HEK293 (cell line): ENCODE results near the gene SRRM5.
A peak's percentile ranks its signal among the peaks of the same experiment; 100 is the strongest.

Experiments used
- CTCF ChIA-PET: fragments of 350-600 bp; formaldehyde crosslinking; extraction: SDS; loops from one replicate; lab custom pipeline; 2021; ENCODE audit warnings: antibody characterized with exemption; lab: Yijun Ruan, JAX
- POLR2A ChIA-PET: fragments of 300-600 bp; formaldehyde crosslinking; extraction: SDS; loops from one replicate; lab custom pipeline; 2020; ENCODE audit warnings: antibody characterized with exemption, inconsistent platforms; lab: Yijun Ruan, JAX
- H3K27ac ChIP-seq: fragments of 200-500 bp; sonication (Bioruptor generic); 2 replicates; pipeline ENCODE4 v1.5.1; 2014; ENCODE audit warnings: low read depth, low read length, control low read depth, inconsistent platforms; ENCODE audit errors: extremely low read depth
- H3K36me3 ChIP-seq, 2 experiments: fragments of 200-500 bp in 1 of 2; sonication (Bioruptor generic) in 1 of 2; 1 replicate in 1 of 2; 2 replicates in 1 of 2; pipeline ENCODE4 v1.5.1; 2014 to 2017; ENCODE audit warnings: inconsistent platforms in 2 of 2, low read length in 2 of 2; ENCODE audit not compliant: control insufficient read depth in 2 of 2, insufficient read depth in 1 of 2
- H3K4me1 ChIP-seq: fragments of 200-500 bp; sonication (Bioruptor generic); 2 replicates; pipeline ENCODE4 v1.5.1; 2014; ENCODE audit warnings: mild to moderate bottlenecking, low read length, inconsistent platforms; ENCODE audit not compliant: control insufficient read depth, insufficient read depth
- H3K4me3 ChIP-seq: 2 replicates; pipeline ENCODE4 v1.5.1; 2011; ENCODE audit warnings: low read depth, mild to moderate bottlenecking, control low read depth, low read length, moderate library complexity
- H3K9me3 ChIP-seq: fragments of 200-500 bp; sonication (Bioruptor generic); 2 replicates; pipeline ENCODE4 v1.5.1; 2014; ENCODE audit warnings: low read depth, low read length, inconsistent platforms; ENCODE audit not compliant: control insufficient read depth, insufficient read depth
- GLIS1 ChIP-seq: fragments of 450-650 bp; formaldehyde crosslinking; IDR thresholded peaks from 2 replicates; pipeline ENCODE4 v1.5.1; 2016; ENCODE audit warnings: missing biosample characterization, missing genetic modification characterization
- KLF7 ChIP-seq: fragments of 450-650 bp; formaldehyde crosslinking; IDR thresholded peaks from 2 replicates; pipeline ENCODE4 v1.5.1; 2016; ENCODE audit warnings: missing biosample characterization, missing genetic modification characterization, borderline replicate concordance
- MZF1 ChIP-seq: fragments of 450-650 bp; formaldehyde crosslinking; IDR thresholded peaks from 2 replicates; pipeline ENCODE4 v1.5.1; 2017; ENCODE audit warnings: missing biosample characterization, missing genetic modification characterization, borderline replicate concordance
- PRDM1 ChIP-seq: fragments of 450-650 bp; formaldehyde crosslinking; IDR thresholded peaks from 2 replicates; pipeline ENCODE4; 2016; ENCODE audit warnings: missing biosample characterization, missing genetic modification characterization
- SCRT2 ChIP-seq: fragments of 450-650 bp; formaldehyde crosslinking; IDR thresholded peaks from 2 replicates; pipeline ENCODE4 v1.5.1; 2016; ENCODE audit warnings: missing biosample characterization, missing genetic modification characterization
- SP3 ChIP-seq: fragments of 450-650 bp; formaldehyde crosslinking; IDR thresholded peaks from 2 replicates; pipeline ENCODE4 v1.5.1; 2016; ENCODE audit warnings: missing biosample characterization, missing genetic modification characterization
- ZBTB17 ChIP-seq: fragments of 450-650 bp; formaldehyde crosslinking; IDR thresholded peaks from 2 replicates; pipeline ENCODE4 v1.5.1; 2016; ENCODE audit warnings: missing biosample characterization, missing genetic modification characterization
- ZBTB20 ChIP-seq: fragments of 450-650 bp; formaldehyde crosslinking; IDR thresholded peaks from 2 replicates; pipeline ENCODE4 v1.5.1; 2016; ENCODE audit warnings: missing biosample characterization, missing genetic modification characterization
- ZIC2 ChIP-seq: fragments of 450-650 bp; formaldehyde crosslinking; IDR thresholded peaks from 2 replicates; pipeline ENCODE4 v1.5.1; 2016; ENCODE audit warnings: missing biosample characterization, missing genetic modification characterization
- ZNF121 ChIP-seq: fragments of 450-650 bp; formaldehyde crosslinking; IDR thresholded peaks from 2 replicates; pipeline ENCODE4 v1.5.1; 2016; ENCODE audit warnings: missing biosample characterization, missing genetic modification characterization
- ZNF221 ChIP-seq: fragments of 450-650 bp; formaldehyde crosslinking; IDR thresholded peaks from 2 replicates; pipeline ENCODE4 v1.5.1; 2017; ENCODE audit warnings: missing biosample characterization, missing genetic modification characterization, borderline replicate concordance
- ZNF37A ChIP-seq: fragments of 450-650 bp; IDR thresholded peaks from 2 replicates; pipeline ENCODE4 v1.5.1; 2018; ENCODE audit warnings: missing biosample characterization, missing genetic modification characterization
- ZNF426 ChIP-seq: fragments of 450-650 bp; formaldehyde crosslinking; IDR thresholded peaks from 2 replicates; pipeline ENCODE4 v1.5.1; 2017; ENCODE audit warnings: missing biosample characterization, missing genetic modification characterization, mild to moderate bottlenecking, inconsistent platforms, moderate library complexity
- ZNF530 ChIP-seq: fragments of 450-650 bp; formaldehyde crosslinking; IDR thresholded peaks from 2 replicates; pipeline ENCODE4 v1.5.1; 2016; ENCODE audit warnings: low read depth, missing biosample characterization, missing genetic modification characterization
- ZNF664 ChIP-seq: fragments of 450-650 bp; formaldehyde crosslinking; IDR thresholded peaks from 2 replicates; pipeline ENCODE4 v1.5.1; 2016; ENCODE audit warnings: missing biosample characterization, missing genetic modification characterization
- ZNF701 ChIP-seq: fragments of 450-650 bp; formaldehyde crosslinking; IDR thresholded peaks from 2 replicates; pipeline ENCODE4 v1.5.1; 2016; ENCODE audit warnings: missing biosample characterization, missing genetic modification characterization
- ZNF768 ChIP-seq: fragments of 450-650 bp; formaldehyde crosslinking; IDR thresholded peaks from 2 replicates; pipeline ENCODE4 v1.5.1; 2018; ENCODE audit warnings: missing biosample characterization, mild to moderate bottlenecking, missing genetic modification characterization
- ZSCAN16 ChIP-seq: fragments of 450-650 bp; formaldehyde crosslinking; IDR thresholded peaks from 2 replicates; pipeline ENCODE4 v1.5.1; 2016; ENCODE audit warnings: missing biosample characterization, missing genetic modification characterization
- TF ChIP-seq, protein P1 (sequence below): fragments of 450-650 bp; formaldehyde crosslinking; IDR thresholded peaks from 2 replicates; pipeline ENCODE4 v1.5.1; 2016; ENCODE audit warnings: missing biosample characterization, missing genetic modification characterization
- TF ChIP-seq, protein P2 (sequence below): fragments of 450-650 bp; formaldehyde crosslinking; IDR thresholded peaks from 2 replicates; pipeline ENCODE4 v1.5.1; 2016; ENCODE audit warnings: missing biosample characterization, missing genetic modification characterization
- TF ChIP-seq, protein P3 (sequence below): fragments of 450-650 bp; formaldehyde crosslinking; IDR thresholded peaks from 2 replicates; pipeline ENCODE4 v1.5.1; 2017; ENCODE audit warnings: missing biosample characterization, missing genetic modification characterization
- TF ChIP-seq, protein P4 (sequence below): fragments of 450-650 bp; formaldehyde crosslinking; IDR thresholded peaks from 2 replicates; pipeline ENCODE4 v1.5.1; 2017; ENCODE audit warnings: missing biosample characterization, missing genetic modification characterization

SRRM5 gene

DNA sequence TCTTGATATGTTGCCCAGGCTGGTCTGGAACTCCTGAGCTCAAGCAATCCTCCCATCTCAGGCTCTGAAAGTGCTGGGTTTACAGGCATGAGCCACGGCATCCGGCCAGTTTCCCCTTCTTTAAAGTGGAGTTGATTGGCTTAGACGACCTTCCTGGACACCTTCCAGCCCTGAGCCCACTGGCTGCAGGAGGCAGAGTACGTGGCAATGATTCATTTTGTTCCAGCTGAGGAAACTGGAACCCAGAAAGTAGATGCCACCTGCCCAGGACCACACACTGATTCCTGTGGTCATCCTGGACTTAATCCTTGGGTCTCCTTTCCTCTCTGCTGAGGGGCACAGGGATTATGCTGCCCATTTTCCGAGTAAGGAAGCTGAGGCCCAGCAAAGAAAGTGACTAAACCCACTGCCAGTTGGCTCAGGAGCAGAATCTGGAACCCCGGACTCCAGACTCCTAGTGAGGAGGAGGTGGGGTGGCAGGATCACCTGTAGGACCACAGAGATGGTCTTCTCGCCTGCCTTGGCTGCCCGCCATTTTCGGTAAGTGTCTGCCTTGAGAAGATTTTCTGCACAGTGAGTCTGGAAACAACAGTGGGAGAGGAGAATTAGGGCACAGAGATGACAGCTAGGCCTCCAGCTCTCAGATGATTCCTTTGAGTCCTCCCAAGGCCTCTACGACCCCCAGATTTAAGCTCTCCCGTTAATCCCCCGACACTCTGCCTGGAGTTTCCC, 37.3 kb upstream of the SRRM5 start:
- peak overlapping the region; percentile 80 for H3K27ac ChIP-seq
- H3K9me3 ChIP-seq: no peaks in the 10 kb centered on the region
- POLR2A ChIA-PET: interaction anchor here (0.7 to 2.9 kb wide), 9 partner anchors 11 to 180 kb away, joined by 3 to 23 read pairs (median 4); partner anchors contain the start of genes IRGQ, SMG9 and ZNF576
- CTCF ChIA-PET: interaction anchor here (0.6 to 12.5 kb wide), 11 partner anchors 19 to 242 kb away, joined by 3 to 167 read pairs (median 3); partner anchors contain the start of gene IRGQ
- H3K4me3 ChIP-seq: peak overlapping the region; percentile 73
- H3K4me1 ChIP-seq: peaks cover 39% of the 10 kb centered on the region
- H3K36me3 ChIP-seq: peaks cover 25 to 37% of the 10 kb centered on the region in 2 experiments
- TF ChIP-seq SCRT2: peak; percentile 88
- no peak for TF ChIP-seq ZNF37A (tag by site-specific recombination)
- TF ChIP-seq, protein P1, sequence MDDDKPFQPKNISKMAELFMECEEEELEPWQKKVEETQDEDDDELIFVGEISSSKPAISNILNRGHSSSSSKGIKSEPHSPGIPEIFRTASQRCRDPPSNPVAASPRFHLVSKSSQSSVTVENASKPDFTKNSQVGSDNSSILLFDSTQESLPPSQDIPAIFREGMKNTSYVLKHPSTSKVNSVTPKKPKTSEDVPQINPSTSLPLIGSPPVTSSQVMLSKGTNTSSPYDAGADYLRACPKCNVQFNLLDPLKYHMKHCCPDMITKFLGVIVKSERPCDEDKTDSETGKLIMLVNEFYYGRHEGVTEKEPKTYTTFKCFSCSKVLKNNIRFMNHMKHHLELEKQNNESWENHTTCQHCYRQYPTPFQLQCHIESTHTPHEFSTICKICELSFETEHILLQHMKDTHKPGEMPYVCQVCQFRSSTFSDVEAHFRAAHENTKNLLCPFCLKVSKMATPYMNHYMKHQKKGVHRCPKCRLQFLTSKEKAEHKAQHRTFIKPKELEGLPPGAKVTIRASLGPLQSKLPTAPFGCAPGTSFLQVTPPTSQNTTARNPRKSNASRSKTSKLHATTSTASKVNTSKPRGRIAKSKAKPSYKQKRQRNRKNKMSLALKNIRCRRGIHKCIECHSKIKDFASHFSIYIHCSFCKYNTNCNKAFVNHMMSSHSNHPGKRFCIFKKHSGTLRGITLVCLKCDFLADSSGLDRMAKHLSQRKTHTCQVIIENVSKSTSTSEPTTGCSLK (tag by site-specific recombination): no peak
- 0 out of 2 replicates have a peak, but pooled peaks have one; percentile 11 for TF ChIP-seq ZIC2
- no peak for TF ChIP-seq ZNF426 (tag by site-specific recombination)
- no peak for TF ChIP-seq ZNF221 (tag by site-specific recombination)
- TF ChIP-seq ZNF701 (tag by site-specific recombination): no peak
- TF ChIP-seq, protein P2, sequence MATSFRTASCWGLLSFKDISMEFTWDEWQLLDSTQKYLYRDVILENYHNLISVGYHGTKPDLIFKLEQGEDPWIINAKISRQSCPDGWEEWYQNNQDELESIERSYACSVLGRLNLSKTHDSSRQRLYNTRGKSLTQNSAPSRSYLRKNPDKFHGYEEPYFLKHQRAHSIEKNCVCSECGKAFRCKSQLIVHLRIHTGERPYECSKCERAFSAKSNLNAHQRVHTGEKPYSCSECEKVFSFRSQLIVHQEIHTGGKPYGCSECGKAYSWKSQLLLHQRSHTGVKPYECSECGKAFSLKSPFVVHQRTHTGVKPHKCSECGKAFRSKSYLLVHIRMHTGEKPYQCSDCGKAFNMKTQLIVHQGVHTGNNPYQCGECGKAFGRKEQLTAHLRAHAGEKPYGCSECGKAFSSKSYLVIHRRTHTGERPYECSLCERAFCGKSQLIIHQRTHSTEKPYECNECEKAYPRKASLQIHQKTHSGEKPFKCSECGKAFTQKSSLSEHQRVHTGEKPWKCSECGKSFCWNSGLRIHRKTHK: no peak
- TF ChIP-seq SP3: no peak
- peak; percentile 34; the same call in 1 of the 2 replicates for TF ChIP-seq GLIS1 (tag by site-specific recombination)
- TF ChIP-seq ZBTB17: peak; percentile 50; the same call in 1 of the 2 replicates
- TF ChIP-seq ZNF768 (tag by site-specific recombination): no peak
- 0 out of 2 replicates have a peak, but pooled peaks have one; percentile 23 for TF ChIP-seq ZBTB20 (tag by site-specific recombination)
- no peak for TF ChIP-seq PRDM1 (tag by site-specific recombination)
- TF ChIP-seq, protein P3, sequence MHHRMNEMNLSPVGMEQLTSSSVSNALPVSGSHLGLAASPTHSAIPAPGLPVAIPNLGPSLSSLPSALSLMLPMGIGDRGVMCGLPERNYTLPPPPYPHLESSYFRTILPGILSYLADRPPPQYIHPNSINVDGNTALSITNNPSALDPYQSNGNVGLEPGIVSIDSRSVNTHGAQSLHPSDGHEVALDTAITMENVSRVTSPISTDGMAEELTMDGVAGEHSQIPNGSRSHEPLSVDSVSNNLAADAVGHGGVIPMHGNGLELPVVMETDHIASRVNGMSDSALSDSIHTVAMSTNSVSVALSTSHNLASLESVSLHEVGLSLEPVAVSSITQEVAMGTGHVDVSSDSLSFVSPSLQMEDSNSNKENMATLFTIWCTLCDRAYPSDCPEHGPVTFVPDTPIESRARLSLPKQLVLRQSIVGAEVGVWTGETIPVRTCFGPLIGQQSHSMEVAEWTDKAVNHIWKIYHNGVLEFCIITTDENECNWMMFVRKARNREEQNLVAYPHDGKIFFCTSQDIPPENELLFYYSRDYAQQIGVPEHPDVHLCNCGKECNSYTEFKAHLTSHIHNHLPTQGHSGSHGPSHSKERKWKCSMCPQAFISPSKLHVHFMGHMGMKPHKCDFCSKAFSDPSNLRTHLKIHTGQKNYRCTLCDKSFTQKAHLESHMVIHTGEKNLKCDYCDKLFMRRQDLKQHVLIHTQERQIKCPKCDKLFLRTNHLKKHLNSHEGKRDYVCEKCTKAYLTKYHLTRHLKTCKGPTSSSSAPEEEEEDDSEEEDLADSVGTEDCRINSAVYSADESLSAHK: no peak
- no peak for TF ChIP-seq ZSCAN16 (tag by site-specific recombination)
- 0 out of 2 replicates have a peak, but pooled peaks have one; percentile 18 for TF ChIP-seq ZNF664 (tag by site-specific recombination)
- TF ChIP-seq, protein P4, sequence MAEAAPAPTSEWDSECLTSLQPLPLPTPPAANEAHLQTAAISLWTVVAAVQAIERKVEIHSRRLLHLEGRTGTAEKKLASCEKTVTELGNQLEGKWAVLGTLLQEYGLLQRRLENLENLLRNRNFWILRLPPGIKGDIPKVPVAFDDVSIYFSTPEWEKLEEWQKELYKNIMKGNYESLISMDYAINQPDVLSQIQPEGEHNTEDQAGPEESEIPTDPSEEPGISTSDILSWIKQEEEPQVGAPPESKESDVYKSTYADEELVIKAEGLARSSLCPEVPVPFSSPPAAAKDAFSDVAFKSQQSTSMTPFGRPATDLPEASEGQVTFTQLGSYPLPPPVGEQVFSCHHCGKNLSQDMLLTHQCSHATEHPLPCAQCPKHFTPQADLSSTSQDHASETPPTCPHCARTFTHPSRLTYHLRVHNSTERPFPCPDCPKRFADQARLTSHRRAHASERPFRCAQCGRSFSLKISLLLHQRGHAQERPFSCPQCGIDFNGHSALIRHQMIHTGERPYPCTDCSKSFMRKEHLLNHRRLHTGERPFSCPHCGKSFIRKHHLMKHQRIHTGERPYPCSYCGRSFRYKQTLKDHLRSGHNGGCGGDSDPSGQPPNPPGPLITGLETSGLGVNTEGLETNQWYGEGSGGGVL (tag by site-specific recombination): 0 out of 2 replicates have a peak, but pooled peaks have one; percentile 16
- TF ChIP-seq ZNF121 (tag by site-specific recombination): peak; percentile 83
- TF ChIP-seq ZNF530 (tag by site-specific recombination): no peak
- TF ChIP-seq MZF1 (tag by site-specific recombination): 0 out of 2 replicates have a peak, but pooled peaks have one; percentile 23
- no peak for TF ChIP-seq KLF7 (tag by site-specific recombination)
- TF ChIP-seq, all 188 proteins: peak for 9
